Measurements from ENCODE around the gene ADNP. TPM values are rescaled to one million over a fixed set of nuclear protein-coding genes. Genes with fewer than 3 reads are reported as not detected.

ADNP gene
- total and polyA plus RNA-seq, 12 donors = 32.4 to 76.4 (median 54.0) TPM

DNA sequence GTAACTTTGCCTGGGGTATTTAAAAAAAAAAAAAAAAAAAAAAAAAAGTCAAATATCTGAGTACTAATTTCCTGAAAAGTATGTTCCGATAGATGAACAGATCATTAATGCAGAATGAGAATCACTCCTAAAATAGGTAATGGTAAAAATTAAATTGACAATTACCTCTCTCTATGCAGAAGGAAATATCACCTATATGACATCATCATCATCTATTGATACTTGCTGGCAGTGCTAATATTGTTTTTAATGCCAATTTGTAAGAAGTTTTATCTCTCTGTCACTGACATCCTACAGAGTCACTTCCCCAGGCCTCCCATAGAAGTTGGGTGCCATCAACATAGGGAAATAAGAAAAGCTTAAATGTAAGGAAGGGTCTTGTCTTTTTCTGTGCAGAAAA is 29.9 kb downstream of the ADNP start:
- Histone ChIP-seq H3K9me3 (replicated peaks in 1 of 3) (no peaks in the 10 kb centered on the region), H3K4me1 (replicated peaks in 1 of 2) (peaks cover 0 to 24% of the 10 kb centered on the region in 2 donors), H3K36me3 (replicated peaks in 1 of 2) (peaks cover 0 to 42% of the 10 kb centered on the region in 2 donors), H3K27ac (no peak overlapping the region), H3K4me3 (no peak overlapping the region), H3K27me3 (no peaks in the 10 kb centered on the region)
- no peak for DNase-seq
- intact Hi-C loops (cut with DNase I) = no loop called here
- TF ChIP-seq POLR2A (IDR thresholded peaks at IDR 0.05) = no peak
- TF ChIP-seq, protein P1, sequence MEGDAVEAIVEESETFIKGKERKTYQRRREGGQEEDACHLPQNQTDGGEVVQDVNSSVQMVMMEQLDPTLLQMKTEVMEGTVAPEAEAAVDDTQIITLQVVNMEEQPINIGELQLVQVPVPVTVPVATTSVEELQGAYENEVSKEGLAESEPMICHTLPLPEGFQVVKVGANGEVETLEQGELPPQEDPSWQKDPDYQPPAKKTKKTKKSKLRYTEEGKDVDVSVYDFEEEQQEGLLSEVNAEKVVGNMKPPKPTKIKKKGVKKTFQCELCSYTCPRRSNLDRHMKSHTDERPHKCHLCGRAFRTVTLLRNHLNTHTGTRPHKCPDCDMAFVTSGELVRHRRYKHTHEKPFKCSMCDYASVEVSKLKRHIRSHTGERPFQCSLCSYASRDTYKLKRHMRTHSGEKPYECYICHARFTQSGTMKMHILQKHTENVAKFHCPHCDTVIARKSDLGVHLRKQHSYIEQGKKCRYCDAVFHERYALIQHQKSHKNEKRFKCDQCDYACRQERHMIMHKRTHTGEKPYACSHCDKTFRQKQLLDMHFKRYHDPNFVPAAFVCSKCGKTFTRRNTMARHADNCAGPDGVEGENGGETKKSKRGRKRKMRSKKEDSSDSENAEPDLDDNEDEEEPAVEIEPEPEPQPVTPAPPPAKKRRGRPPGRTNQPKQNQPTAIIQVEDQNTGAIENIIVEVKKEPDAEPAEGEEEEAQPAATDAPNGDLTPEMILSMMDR (IDR thresholded peaks at IDR 0.05) = no peak
- 94 to 100% (median 96%) methylated on average over 1 of the region's 1 CpG for WGBS, 4 donors

- Histone ChIP-seq H3K36me3 (replicated peaks in 1 of 2) (peaks cover 0 to 48% of the 10 kb centered on the region in 2 donors), H3K27ac (no peak overlapping the region), H3K4me3 (no peak overlapping the region), H3K9me3 (replicated peaks in 1 of 3) (no peaks in the 10 kb centered on the region), H3K27me3 (no peaks in the 10 kb centered on the region), H3K4me1 (replicated peaks in 1 of 2) (peaks cover 0 to 14% of the 10 kb centered on the region in 2 donors)
- DNase-seq = no peak
- 81 to 98% (median 97%) methylated on average over 7 of the region's 7 CpGs for WGBS, 4 donors
- intact Hi-C loops (cut with DNase I) = no loop called here
- TF ChIP-seq POLR2A (IDR thresholded peaks at IDR 0.05) = no peak
- TF ChIP-seq, protein P1 (IDR thresholded peaks at IDR 0.05) = no peak
These were observed 31.0 kb downstream of the ADNP start for GRCh38 chr20:50900261-50900660.

GRCh38 chr20:50898475-50898874 is 32.8 kb downstream of the ADNP start:
- Histone ChIP-seq H3K4me1 (replicated peaks in 1 of 2) (no peaks in the 10 kb centered on the region), H3K36me3 (replicated peaks in 1 of 2) (peaks cover 0 to 65% of the 10 kb centered on the region in 2 donors), H3K9me3 (replicated peaks in 1 of 3) (no peaks in the 10 kb centered on the region), H3K4me3 (no peak overlapping the region), H3K27me3 (no peaks in the 10 kb centered on the region), H3K27ac (no peak overlapping the region)
- intact Hi-C loops (cut with DNase I) = no loop called here
- WGBS, 4 donors = 88 to 100% (median 92%) methylated on average over 1 of the region's 1 CpG
- no peak for DNase-seq
- TF ChIP-seq, protein P1 (IDR thresholded peaks at IDR 0.05) = no peak
- TF ChIP-seq POLR2A (IDR thresholded peaks at IDR 0.05) = no peak

DNA sequence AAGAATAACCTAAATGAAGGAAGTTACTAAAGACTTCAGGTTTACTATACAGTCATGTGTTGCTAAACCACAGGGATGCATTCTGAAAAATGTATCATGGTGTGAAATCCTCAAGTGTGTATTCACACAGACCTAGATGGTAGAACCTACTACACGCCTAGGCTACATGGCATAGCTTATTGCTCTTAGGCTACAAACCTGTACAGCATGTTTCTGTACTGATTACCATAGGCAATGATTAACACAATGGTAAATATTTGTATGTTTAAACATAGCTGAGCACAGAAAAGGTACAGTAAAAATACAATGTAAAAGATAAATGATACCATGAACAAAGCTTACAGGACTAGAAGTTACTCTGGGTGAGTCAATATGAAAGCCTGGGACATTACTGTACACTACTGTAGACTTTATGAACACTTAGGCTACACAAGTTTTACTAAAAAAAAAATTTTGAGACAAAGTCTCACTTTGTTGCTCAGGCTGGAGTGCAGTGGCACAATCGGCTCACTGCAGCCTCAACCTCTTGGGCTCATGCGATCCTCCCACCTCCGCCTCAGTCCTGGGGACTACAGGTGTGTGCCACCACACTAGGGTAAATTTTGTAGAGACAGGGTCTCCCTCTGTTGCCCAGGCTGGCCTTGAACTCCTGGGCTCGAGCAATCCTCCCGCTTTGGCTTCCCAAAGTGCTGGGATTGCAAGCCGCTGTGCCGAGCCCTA is 36.0 kb downstream of the ADNP start:
- TF ChIP-seq, protein P1 (IDR thresholded peaks at IDR 0.05) = no peak
- TF ChIP-seq POLR2A (IDR thresholded peaks at IDR 0.05) = no peak

More for the DNA sequence above, 36.0 kb downstream of the ADNP start:
- H3K9me3 ChIP-seq (replicated peaks in 1 of 3) = no peaks in the 10 kb centered on the region
- H3K27me3 ChIP-seq = no peaks in the 10 kb centered on the region
- intact Hi-C loops (cut with DNase I) = no loop called here
- no peak overlapping the region for H3K27ac ChIP-seq
- no peak for DNase-seq
- H3K36me3 ChIP-seq (replicated peaks in 1 of 2) = peaks cover 0 to 80% of the 10 kb centered on the region in 2 donors
- 86 to 93% (median 89%) methylated on average over 8 of the region's 8 CpGs for WGBS, 4 donors
- H3K4me3 ChIP-seq = no peak overlapping the region
- H3K4me1 ChIP-seq (replicated peaks in 1 of 2) = peaks cover 0 to 8% of the 10 kb centered on the region in 2 donors
